Fibroblast of gingiva (primary cell): ENCODE data around the gene DAZAP1.
"Not testable (repeated sequence)": the region's sequence is repeated elsewhere in the genome, so short reads cannot be mapped to it uniquely, and the experiment has no call there.

Source experiments
- DNase-seq: peaks from one replicate; pipeline ENCODE4 v3.0.0-alpha.2; 2011; ENCODE audit warnings: low read depth

DAZAP1 gene

DNA sequence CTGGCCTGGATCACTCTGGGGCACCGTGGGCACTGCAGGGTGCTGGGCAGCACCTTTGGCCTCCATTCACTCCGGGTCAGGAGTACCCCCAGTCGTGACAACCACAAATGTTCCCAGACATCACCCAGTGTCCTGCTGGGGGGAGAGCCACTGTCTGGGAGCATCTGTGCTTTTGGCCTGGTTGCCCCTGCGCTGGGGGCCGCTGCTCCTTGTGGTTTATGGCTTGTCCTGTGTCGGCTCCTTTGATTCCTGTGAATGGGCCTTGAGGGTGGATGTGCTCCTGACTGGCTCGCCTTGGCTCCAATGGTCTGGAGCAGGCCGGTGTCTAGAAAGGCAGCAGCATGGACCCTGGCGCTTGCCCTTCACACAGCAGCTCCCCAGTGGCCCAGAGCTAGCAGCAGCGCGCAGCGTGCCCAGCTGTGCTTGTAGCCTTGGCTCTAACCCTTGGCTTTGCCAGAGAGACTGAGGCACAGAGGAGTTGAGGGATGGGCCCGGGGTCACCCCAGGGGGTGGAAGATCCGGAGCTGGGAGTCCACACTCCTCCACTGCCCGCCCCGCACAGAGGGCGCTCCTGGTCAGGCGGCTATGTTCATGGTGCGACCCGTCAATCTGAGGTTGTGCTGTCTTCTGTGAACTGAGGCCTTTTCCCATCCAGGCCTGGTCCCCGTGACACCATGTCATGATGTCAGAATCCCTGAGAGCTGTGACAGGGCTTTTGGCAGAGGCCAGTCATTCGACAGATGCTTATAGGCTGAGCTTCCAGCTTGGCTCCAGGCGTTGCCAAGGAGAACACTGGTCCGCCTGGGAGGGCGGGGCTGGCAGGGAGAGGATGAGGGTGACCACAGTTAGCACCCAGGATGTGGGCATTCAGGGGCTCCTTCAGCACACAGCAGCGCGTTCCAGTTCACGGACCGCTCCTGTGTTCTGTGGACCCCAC is 4.1 kb downstream of the DAZAP1 start:
- DNase-seq = peak; percentile 66

DNA sequence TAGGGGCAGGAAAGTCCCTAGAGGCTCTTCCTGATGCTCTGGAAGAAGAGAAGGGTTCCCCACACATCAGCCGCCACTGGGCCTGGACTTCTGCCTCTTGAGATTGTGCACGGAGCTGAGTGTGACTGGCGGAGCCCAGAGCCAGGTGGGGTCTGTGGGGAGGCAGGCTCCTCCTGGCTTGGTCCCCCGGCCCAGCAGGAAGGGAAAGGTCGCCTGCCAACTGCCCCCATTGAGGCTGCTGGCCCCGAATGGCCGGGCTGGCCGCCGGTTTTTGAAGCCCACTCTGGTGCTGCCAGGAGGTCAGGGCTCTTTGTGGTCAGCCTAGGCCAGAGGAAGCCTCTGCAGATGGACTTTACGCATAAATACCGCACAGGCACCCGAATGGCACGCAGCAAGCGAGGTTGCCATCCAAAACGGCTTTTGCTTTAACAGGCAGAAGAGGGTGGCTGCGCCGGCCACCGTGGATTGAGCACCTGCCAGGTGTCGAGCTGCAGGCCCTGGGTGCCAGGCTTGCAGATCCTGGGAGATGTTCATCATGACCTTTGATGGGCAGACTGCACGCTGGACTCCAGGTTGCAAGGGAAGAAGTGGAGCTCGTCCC is 5.0 kb downstream of the DAZAP1 start:
- no peak for DNase-seq

DNA sequence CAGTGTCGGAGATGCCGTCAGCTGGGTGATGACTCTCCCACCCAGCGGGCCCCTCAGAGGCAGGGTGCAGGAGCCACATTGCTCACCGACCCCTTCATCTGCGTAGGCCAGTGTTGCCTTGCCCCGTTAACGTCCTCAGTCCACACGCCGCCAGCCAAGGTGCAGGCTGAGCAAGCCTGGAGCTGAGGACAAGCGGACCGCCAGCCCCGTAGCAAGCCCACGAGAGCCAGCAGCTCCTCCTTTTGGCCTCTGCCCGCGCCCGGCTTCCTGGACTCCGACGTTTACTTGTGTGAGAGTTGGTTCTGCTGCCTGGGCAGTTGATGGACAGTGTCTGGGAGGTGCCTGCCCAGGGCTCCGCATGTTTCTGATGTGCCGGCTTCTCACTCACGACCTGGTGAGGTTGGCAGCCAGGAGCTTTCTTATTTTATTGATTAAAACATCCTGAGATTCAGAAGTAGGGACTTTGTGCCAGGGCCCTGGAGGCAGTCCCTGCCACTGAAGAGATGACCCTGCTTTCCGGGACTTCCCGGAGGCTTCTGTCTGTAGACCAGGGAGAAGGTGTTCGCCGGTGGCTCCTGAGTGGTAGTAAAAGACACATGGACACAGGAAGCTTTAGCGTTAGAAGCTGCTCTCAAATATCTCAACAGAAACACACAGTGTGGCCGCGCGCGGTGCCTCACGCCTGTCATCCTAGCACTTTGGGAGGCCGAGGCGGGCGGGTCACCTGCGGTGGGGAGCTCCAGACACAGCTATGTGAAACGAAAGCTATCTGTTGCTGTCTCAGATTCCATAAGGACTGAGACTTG is 5.8 kb downstream of the DAZAP1 start:
- DNase-seq = no peak

DNA sequence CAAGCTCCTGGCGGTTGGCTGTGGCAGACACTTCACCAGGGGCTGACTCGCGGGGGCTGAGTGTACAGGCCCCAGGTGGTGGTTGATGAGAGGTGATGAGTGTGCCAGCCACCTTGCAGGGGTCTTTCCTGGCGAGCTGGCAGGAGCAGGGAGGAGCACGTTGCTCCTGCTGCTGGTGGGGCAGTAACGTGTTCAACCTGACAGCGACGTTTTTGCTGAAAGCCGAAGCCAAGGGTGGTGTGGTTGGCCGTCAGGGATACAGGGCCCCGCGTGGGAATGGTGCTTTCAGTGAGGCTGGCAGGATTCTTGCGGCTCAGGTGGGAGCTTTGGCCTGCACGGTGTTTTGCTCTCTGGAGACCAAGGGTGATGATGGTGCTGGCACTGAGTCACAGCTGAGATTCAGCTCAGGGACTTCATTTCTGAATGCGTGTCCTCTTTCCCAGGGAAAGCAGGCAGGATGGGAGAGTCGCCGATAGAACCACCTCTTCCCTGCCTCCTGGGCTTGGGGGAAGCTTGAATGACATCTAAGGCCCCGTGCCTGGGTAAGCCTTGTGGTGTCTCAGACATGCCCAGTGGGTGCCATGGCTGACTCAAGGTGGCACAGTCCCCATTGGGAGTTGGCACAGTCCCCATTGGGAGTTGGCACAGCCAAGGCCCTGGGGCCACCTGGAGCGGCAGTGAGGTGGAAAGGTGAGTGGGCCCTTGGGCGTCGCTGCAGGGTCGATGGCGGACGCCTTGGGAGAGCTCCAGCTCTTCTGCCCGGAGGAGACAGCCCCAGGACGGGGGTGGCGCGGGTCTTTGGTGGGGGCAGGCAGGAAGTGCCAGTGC is 8.8 kb downstream of the DAZAP1 start:
- no peak for DNase-seq

DNA sequence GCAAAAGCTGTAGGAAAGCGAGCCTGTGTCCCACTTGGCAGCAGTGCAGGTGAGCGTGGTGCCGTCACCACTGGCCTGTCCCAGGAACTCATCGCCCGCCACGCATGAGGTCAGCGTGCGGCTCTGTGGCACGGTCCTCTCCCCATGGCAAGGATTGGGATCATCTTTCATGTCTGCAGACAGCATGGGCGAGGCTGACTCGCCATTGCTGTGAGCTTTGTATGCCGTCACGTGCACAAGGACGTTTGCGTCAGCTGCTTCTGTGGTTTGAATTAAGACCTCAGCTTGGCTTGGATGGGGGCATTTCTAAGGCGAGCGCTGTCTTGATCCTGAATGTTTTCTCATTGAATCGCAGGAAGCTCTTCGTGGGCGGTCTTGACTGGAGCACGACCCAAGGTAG is 9.8 kb downstream of the DAZAP1 start:
- peak; percentile 71 for DNase-seq

DNA sequence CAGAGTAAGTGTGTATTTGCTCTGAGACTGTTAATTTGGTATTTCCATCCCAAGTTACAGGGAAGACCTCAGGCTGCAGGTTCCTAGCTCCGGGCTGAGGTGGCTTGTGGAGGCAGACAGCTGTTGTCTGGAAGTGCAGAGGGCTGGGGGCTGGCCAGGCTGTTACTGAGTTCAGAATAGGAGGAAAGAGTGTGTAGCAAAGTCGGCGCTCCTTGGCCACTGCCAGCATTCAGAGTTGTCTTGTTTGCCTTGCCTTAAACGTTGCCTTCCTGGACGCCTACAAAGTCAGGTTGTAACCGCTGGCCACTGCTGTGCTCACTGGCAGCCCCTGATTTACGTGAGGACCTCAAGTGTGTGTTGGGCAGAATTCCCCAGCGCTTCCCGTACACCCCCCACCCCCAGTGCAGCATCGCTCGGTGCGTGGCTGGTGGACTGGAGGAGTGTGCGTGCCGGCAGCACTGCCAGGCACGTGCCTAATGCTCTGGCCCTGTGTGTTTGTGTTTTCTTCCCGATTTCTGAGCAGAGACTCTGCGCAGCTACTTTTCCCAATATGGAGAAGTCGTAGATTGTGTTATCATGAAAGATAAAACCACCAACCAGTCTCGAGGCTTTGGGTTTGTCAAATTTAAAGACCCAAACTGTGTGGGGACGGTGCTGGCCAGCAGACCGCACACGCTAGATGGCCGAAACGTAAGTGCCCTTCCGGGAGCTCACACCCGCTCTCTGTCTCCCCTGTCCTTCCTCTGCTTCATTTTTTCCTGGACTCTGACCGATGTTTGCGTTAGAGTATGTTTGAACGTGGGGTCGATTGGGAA is 10.5 kb downstream of the DAZAP1 start:
- no peak for DNase-seq

DNA sequence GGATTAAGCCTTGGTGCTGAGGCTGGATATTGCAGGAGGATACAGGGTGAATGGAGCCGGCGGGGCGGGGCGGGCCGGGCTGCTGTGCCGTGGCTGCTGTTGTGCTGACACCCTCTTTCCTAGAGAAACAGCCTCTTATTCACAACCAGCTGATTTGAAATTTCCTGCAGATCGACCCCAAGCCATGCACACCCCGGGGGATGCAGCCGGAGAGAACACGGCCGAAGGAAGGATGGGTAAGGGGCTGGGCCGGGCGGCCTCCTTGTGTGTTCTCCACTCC is 11.1 kb downstream of the DAZAP1 start:
- no peak for DNase-seq

DNA sequence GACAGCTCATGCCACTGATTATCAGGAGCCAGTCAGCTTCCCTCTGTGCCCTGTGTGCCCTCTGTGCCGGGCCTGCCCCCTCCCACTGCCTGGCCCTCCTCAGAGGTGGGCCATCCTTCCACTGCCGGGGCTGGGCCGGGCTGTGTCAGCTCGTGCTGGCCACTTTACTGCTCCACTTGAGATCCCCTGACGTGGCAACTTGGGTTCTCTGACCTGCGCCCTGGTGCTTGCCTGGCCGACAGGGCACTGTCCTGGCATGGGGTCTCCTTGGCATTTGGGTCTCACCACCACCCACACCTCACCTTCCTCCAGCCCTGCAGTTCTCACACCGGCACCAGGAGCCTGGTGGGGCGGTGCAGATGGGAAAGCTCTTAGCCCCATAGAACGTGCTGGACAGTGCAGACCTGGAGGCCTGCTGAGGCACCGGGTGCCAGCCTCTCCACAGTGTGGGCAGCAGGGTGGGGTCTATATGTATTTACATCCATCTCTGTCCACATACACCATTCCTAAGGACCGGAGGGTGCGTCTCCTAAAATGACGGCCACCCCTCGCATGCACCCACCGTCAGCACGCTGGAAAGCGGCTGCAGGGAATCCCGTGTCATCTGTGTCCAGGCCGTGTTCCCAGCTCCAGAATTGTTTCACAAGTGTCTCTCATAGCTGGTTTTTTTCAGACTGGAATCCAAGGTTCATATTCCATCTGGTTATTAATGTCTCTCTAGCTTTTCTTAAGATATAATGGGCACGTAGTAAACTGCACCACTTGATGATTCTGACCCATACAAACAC is 11.8 kb downstream of the DAZAP1 start:
- DNase-seq = no peak

DNA sequence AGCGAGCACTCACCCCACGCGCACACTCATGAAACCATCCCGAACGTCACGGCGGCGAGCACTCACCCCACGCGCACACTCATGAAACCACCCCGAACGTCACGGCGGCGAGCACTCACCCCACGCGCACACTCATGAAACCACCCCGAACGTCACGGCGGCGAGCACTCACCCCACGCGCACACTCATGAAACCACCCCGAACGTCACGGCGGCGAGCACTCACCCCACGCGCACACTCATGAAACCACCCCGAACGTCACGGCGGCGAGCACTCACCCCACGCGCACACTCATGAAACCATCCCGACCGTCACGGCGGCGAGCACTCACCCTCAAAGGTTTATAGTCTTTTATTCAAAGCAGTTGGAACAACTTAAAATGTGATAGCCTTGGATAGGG is 12.7 kb downstream of the DAZAP1 start:
- DNase-seq = not testable (repeated sequence)

DNA sequence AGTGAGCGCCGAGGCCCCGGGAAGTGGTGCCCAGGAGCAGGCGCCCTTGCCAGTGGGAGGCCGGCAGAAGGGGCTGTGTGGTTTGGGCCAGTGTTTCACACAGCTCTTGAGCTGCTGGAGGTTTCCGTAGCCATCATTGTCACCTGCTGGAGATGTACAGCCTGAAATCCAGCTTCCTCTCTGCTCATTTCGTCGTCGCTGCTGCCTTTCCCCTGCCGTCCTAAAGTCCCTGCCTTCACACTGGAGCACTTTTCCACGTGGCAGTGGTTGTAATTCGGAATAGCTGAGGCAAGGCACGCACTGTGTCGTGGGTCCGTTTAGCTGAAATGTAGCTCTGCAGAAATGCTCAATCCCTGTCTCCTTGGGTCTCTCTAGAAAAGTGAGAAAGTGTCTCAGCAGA is 13.2 kb downstream of the DAZAP1 start:
- no peak for DNase-seq

DNA sequence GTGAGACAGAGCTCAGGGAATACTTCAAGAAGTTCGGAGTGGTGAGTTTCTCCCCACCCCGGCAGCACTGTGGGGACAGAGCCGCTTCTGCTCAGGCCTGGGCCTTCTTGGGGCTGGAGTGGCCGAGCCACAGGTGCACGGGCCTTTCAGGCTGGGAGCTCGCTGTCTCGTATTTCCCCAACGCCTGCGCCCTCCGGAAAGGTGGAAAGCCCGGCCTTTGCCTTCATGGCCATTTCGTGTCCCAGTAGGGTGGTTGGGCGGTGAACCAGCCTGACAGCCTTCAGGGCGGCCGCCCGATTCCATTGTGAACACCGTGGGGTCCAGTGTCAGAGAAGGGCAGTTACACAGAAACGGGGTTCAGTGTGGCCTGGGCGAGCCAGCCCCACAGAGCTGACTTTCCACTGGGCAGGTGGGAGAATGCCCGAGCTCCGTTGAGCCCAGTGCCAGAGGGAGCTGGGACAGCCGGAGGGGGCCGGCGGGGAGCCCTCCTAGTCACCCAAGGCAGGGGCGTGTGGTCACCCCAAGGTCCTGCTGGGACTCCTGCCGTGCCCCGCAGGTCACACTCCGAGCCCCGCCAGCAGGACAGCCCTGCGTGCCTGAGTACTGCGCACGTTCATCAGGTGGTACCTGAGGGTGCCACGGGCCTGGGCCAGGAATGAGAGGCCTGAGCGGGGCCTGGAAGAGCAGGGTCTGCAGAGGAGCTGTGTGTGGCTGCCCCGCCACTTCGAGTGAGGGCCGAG is 14.0 kb downstream of the DAZAP1 start:
- no peak for DNase-seq

DNA sequence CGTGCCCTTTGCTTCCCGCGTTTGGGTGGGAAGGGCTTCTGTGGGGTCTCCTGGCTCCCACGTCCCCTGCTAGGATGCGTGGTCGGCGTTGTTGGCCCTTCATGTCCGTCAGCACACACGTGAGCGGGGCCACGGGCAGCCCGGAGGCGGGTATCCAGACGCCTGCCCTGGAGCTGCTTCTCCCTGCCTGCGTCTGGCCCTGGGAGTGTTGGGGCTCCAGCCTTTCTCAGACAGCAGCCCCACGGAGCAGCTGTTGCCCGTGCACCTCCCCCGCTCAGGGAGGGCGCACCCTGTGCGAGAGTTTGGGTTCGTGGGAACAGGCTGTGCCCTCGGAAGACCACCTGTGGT is 14.5 kb downstream of the DAZAP1 start:
- DNase-seq = no peak

DNA sequence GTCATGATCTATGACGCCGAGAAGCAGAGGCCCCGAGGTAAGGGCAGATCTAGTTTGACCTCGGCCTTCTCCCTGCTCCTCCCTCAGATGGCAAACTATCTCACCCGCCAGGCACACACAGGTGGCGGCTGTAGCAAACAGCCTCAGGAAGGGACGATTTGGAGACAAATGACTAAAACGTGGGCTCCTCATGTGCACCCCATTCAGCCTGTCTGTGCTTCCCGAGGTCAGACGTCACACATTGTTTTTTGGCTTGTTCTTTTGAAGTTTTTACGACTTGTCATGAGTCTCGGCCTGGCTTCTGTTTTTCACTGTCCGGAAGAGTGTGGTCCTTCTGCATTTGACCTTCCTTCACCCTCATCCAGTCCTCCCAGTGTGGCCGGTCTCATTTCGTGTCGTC is 15.0 kb downstream of the DAZAP1 start:
- DNase-seq = no peak

DNA sequence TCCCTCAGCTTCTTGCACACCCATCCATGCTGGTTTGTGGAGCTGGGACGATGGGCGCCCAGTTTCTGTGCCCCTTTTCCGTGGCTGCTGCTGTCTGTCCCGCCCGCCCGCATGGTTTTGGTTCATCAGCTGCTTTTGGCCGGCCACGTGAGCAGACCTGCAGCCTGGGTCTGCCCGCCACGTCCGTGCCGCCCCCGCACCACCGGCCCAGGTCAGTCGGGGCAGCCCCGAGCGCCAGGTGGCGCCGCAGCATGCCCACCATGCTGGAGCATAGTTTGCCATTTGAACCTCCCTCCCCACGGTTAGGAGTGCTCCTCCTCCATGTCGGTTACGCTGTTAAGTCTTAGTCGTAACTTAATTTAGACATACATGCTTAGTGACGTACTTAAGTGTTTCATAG is 15.6 kb downstream of the DAZAP1 start:
- no peak for DNase-seq

DNA sequence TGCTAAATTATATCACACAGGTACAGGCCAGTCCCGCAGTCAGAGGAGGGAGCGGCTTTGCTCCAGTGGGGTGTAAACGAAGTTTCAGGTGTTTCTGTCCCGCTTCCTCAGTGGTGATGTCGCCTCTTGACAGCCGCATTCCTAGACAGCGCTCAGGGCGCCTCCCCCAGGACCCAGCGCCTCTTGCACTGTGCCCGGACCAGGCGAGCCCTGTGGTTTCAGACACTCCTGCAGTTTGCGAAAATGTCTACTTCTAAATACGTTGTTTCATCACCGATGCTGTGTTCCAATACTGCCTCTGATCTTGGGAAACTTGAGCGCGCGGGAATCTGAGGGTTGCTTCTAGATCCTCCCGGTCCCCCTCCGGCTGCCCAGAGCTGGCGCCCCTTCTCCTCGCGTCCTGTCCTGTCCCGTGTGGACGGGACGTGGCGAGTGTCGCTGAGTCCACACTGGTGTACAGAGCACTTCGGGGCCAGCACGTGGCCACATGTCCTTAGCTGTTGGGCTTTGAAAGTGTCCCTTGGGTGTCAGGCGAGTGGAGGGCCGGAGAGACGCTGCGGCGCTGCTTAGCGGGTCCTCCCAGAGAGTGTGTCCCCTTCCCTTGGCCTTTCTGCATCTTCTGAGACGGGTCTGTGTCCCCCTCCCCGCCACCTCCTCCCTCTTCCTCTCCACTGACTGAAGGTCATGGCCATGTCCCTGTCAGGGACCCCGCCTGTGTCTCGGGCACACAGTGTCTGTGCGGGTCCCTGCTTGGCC is 16.2 kb downstream of the DAZAP1 start:
- no peak for DNase-seq

DNA sequence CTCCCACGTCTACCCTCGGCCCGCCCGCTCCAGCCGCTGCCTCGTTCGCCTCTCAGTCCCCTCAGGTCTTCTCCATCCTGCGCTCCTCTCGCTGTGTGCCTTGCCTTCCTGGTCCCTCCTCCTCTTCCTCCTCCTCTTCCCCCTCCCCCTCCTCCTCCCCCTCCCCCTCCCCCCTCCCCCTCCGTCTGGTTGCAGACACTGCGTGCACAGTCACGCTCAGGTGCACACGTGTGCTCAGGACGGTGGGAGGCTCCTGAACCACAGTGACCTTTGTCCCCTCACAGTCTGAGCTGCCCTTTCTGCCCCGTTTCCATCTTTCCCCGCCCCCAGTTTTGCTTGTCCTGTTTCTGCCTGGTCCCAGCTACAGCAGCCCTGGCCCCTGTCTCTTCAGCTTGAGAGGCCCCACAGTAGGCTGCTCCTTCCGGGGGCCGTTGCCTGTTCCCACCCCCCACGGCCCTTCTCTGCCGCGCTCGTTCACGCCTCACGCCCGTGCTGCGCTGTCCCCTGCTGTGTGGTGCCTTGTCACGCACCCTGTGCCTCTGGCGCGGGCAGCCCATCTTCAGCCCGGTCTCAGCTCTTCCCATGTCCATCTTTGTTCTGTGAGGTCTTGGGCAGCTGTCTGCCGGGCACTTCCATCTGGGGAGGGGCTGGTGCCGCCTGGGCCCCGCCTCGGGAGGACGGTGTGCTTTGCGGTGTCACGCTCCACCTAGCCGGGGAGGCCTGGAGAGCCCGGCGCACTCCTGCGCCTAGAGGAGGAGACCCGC is 17.0 kb downstream of the DAZAP1 start:
- DNase-seq = no peak

DNA sequence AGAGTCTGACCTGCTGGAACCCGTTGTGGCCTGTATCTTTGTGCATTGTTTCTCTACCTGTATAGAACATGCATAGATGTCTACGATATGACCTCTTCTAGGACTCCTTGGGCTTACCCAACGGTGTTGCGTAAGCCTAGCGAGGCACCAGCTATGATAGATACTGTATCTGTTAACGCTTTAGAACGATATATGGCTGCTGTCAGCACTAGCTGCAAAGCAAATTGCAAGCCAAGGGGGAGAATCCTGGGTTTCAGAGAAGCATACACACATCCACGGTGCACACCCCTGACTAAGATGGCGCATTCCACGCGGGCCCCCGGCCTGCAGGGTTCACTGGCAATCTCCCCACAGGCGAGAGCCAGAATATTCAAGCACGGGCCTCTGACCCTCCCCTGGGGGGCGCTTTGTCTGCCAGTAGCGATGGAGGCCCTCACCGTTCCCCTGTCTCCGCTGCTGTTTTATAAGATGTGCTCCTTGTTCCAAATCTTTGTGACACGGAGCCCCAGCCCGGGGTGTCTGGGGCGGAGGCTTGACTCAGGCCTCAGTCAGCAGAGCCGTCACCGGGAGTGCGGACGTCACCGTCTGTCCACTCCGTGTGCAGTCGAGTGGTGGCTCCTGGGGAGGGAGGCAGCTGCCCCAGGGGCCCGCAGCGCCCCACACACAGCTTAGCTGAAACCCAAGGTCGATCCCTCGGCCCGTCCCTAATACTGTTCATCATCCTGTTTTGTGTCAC is 17.9 kb downstream of the DAZAP1 start:
- no peak for DNase-seq

DNA sequence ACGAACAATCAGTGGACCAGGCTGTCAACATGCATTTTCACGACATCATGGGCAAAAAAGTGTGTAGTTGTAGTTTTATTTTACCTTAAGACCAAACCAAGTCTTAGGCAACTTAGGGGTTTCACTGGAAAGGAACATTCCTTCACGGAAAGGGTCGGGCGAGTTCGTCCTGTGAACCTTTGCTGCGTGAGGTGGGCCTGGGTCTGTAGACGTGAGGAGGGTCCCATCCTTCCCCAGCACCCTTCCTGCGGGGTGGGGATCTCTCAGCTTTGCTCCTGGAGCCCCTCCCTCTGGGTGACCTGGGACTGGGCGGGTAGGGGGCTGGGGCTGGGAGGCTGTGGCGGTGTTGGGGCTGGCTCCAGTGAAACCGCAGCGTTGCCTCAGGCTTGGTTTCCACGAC is 18.5 kb downstream of the DAZAP1 start:
- DNase-seq = no peak
